Amniotic epithelial cell (primary cell): ENCODE measurements around the gene KRT77.

Experiments used
- DNase-seq: peaks from one replicate; pipeline ENCODE4 v3.0.0-alpha.2; 2010; ENCODE audit warnings: low read depth

The KRT77 gene

DNA sequence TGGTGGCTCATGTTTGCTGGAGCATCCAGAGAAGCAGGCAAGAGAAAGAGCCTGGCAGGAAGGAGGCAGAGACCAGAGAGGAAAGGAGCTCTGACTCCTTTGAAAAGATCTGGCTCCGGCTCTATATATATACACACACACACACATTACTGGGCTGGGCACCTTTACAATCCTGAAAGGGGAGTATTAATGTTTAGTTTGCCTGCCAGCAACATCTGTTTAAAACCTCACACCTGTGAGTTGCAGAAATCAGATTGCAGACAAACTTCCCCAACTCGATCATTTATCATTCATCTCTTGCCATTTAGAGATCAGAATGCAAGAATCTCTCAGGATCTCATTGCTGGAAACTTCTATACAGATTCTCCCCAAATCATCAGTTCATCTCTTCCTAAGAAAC lies at the start of gene KRT77:
TSS of gene KRT77 (minus strand) at position 101 of the 400 bp plus-strand sequence. CDS start at position 11, 90 bp downstream.
- DNase-seq, result no peak

DNA sequence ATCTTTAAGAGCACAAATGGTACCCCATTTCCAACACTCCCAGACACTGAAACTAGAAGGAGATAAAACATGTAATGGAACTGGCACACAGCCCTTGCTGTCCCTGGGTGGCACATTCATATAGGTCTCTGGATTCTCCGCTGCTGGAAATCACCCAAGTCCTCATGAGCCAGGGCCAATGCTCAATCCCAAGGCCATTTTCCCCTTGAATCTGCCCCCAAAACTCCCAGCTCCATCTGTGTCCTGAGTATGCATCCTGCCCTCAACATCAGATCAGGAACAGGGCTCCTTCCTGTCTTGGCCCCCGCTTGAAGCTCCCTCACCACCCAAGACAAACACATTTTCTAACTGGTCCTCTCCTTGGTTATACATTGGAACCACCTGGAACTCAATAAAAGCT lies 49.2 kb upstream of the KRT77 start:
- DNase-seq, result no peak

DNA sequence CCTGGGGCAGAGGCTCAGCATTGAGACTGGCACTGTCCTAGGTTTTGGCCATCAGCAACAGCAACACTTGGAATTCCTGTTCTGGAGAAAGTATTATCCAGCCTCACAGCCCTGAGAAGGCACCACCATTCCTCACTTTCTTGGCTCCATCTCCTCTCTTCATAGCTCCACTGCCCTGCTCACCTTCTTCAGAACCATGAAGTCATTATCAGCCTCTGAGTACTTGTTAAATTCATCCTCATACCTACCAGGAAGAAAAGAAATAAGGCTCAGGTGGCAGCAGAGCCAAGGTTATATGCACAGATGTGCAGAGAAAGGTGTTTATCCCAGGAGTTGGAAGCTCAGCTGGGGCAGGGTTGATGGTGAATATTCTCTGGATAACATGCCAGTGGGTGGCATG lies 48.5 kb upstream of the KRT77 start:
- no peak for DNase-seq

DNA sequence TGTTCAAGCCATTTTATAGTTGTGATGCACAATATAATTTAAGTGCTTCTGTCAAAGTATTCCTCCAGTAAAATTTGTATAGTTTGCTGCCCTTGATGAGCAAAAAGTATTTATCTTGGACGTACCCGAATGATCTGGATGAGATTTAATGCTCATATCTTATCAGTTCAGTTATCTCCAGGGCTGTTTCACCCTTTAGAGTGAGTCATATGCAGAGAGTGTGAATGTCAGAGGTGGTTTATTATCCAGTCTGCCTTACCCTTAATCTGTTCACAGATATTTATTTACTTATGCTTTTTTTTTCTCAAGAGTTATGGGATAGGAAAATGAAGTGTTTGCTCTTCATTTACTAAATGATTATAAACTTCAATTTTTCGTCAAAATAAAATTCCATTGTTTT lies 47.2 kb upstream of the KRT77 start:
- DNase-seq, result peak; percentile 7

DNA sequence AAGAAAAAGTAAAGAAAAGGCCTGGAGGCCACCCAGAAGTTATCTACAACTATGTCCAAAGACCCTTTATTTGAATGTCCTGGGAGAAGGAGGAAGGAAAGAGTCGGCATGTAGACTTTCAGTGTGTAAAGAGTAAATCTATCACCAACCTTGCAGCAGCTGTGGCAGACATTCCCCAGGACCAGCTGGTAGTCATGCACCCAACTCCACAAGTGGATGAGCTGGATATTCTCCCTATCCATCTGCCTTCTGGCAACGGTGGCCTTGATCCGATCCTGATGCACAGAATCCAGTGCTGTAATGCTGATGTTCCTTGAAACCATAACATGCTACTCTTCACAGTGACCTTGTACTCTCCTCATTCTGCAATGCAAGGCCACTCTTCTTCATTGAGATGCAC lies 46.5 kb upstream of the KRT77 start:
- no peak for DNase-seq

DNA sequence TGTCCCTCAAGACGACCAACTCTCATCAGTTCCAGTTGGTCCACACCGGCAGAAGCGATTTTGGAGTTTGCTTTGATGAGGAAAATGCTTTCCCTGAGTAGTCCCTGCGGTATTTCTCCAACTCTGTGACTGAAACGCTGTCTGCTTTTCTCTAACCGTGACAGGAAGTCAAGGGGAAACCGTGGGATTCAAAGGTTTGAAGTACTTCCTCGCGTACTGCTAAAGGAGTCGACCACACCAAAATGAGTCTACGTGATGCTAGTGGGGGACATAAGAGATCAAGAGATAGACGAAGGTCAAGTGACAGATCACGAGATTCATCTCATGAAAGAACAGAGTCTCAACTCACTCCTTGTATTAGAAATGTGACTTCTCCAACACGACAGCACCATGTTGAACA lies 45.3 kb upstream of the KRT77 start:
- no peak for DNase-seq

DNA sequence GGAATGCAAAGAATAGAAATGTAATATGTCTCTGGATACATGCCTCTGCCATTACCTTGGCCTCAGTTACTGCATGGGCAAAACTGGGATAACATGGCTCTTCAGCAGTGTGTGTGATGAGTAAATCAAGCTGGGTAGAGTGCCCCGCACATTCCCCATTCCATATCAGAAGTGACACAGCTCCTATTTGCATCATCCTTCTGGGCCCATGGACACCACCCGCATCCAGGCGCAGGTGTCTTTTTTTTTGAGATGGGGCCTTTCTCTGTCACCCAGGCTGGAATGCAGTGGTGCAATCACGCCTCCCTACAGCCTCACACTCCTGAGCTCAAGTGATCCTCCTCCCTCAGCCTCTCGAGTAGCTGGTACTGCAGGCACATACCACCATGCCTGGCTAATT lies 42.2 kb upstream of the KRT77 start:
- no peak for DNase-seq

DNA sequence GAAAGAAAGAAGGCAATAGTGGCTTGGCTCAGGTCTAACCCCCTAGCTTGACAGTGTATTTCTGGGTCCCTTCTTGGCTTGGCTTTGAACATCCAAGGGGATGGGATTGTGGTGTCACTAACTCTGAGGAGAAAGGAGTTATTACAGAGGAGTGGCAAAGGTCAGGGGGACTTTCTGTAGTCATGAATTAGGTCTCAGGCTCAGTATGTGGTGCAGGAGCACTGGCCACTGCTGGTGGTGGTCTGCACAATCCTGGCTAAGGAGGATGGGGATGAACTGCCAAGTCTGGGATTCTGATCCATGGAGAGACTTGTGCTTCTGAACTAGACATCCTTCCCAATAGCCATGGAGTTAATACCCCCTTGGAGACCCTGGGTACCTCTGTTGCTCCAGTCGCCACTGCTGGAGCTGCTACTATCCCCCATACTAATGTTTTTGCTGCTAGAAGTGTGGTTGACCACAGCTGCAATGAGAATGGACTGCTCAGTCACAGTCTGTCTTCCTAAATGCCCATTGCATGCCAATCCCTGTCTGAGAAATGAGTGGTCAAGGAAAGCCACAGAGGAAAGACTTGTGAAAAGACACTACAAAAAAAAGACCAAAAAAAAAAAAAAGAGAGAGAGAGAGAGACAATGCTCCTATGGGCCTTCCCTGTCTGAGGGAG lies 41.3 kb upstream of the KRT77 start:
- DNase-seq, result no peak

DNA sequence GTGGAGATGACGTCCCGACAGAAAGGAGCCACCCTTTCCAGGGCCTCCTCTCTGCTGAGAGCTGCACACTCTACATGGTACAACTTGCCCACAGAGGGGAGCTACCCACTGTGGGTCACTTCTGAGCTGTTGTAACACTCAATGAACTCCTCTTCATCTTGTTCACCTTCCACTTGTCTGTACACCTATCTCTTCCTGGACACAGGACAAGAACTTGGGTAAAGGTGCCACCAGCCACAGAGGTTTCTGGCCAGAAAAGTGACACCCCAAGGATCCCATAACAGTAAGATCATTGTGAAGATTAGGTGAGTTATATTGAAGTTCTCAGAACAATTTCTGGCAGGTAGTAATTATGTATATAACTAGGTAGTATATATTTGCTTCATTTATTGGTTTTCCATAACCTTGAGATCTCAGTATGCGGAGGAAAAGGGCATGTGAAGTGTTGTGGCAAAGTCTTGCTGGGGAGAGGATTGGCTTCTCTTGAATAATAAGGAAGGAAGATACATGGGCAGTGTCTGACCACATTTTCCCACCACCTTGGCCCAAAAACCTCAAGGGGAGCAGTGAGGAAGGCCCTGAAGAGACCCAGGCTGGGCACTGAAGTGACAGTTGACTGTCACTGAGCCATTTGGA lies 39.6 kb upstream of the KRT77 start:
- no peak for DNase-seq

DNA sequence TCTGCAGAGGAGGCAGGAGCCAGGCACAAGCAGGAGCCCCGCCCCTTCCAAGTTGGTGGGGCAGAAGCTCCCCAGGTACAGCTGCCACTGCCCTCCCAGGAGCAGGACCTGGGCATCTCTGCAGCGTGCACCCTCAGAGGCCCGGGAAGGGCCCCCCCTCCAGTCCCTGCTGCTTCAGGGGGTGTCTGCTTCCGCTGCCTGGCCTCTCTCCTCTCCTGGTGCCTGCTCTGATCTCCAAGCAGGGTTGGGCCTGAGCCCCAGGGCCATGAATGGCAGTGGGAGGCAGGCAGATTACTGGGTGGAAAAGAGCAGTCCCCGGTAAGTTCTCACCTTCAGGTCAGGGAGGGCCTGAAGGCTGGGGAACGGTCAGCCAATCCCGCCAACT lies 38.9 kb upstream of the KRT77 start:
- no peak for DNase-seq

DNA sequence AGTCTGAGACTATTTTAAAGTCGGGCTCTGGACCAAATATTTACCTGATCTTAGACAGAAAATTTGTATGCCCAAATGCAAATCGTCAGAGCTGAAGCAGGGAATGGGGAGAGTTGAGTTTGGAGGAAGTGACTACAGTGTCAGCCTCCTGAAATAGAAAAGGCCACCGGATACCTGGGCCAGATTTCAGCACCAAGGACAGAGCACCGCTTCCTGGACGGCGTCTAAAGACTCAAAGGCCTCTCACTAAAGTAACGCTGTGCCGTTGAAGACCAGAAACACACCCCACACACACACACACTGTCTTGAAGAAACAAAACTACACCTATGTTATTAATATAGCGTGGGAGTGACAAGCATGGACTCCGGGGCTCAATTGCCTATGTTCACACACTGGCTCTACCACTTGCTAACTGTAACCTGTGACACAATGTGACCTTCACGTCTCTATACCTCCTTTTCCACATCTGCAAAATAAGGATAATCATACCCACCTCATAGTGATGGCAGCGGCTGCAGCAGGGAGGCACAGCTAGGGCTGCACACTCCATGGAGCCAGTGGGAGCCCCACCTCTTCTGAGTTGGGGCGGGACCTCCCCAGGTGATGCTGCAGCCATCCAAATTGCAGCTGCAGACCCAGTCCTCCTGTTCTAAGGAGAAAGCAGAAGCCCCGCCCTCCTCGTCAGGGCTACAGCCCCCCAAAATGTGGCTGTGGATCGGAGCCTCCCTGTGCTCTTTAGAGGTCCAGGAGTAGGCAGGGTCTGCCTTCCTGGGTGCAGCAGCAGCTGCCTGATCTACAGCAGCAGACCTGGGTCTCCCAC lies 38.3 kb upstream of the KRT77 start:
- peak; percentile 50 for DNase-seq

DNA sequence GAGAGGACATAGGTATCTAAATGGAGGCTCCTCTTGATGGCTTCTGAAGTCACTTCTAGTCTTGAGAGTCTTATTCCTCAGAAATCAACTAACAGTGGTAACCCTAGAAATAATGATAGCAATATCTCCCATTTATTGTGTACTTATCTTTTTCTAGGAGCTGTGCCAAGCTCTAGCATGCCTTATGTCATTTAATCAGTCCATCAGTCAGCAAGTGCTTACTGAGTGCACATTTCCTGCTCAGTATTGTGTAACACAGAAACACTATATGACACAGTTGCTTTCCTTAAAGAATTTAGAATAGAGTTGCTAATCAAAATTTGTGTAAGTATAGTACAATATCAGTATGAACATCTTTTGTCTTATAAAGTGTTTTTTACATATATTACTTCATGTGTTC lies 37.3 kb upstream of the KRT77 start:
- peak; percentile 3 for DNase-seq

DNA sequence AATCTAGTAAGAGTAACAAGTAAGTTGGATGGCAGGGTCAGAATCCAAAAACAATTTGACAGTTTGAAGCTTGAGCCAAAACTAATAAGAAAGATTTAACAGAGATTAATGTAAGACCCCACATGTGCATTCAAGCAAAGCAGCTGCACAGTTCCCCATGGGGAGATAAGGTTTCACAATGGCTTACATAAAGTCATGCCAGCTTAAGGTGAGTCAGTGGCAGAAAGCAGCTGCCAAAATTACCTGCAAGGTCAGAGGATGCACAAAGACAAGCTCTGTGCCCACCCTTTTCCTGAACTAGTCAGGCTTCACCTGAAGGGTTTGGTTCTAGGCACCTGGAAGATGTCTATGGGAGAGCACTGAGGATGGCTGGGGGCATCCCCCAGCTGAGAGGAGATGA lies 36.6 kb upstream of the KRT77 start:
- DNase-seq, result no peak

DNA sequence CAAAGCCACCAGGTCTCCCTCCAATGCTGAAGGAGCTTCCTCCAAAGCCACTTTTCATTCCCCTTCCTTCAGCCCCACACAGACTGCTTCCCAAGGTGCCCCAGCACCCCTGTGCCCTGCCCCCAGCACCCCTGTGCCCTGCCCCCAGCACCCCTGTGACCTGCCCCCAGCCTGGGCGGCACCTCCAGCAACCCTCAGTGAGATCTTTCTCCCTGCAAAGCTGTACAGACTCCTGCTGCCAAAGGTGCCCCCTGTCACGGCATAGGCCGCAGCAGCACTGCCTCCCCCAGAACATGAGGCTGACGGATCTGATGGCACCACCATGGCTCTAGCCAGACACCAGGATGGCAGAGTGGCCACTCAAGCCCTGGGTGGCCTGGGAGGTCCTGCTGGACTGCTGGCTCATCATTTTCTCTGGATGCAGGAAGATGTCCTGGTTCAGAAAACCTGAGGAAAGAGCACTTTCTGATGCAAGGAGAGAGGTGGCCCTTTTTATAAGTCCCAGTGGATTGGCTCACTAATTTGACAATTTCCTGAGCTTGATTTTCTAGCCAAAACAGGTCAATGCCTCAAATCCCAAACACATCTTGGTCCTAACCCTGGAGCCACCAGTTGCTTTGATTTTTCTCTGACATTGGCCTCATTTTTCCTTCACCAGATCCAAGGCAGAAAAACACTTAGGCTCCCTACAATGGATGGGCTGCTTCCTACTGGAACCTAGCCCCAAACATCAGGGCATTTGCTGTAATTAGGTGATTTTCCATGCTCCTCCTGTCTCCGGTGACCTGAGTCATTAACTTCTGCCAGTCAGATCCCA lies 32.7 kb upstream of the KRT77 start:
- no peak for DNase-seq

DNA sequence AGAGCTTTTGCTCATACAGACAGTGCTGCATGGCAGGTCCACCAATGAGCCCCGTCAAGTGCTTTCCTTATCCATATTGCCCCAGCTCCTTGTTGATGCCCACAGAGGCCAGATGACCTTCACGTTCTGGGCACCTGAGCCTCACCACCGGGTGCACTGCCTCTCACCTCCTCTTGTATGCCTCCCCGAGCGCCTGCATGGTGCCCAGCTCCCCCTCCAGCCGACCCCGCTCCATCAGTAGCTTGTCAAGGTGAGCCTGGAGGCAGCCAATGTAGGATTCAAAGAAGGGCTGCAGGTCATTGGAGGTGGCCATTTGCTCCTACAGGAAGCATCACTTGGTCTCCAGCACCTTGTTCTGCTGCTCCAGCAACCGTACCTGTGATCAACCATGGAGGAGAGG lies 31.8 kb upstream of the KRT77 start:
- no peak for DNase-seq

DNA sequence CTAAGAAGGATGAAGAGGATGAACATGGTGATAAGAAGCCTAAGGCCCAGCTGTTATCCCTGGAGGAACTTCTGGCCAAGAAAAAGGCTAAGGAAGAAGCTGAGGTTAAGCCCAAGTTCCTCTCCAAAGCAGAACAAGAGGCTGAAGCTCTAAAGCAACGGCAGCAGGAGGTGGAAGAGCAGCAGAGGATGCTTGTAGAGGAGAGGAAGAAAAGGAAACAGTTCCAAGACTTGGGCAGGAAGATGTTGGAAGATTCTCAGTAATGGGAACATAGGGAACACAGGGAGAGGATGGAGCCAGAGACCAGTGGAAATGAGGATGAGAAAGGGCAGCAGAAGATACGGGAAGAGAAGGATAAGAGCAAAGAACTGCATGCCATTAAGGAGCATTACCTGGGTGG lies 27.5 kb upstream of the KRT77 start:
- DNase-seq, result no peak

DNA sequence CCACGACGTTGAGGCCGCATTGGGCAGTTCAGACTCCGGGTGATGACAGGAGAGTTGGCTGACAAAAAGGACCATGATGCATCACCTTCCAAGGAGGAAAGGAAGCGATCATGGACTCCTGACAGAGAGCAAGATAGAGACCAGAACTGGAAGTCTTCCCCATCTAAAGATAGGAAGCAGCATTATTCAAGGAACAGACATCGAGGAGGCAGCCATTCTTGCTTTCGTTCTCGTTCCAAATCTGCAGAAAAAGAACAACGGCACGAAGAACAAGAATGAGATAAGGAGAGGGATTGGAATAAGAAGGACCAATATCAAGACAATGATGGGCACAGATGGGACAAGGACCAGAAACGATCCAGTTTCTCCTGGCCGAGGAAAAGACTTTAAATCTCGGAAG lies 27.1 kb upstream of the KRT77 start:
- no peak for DNase-seq

DNA sequence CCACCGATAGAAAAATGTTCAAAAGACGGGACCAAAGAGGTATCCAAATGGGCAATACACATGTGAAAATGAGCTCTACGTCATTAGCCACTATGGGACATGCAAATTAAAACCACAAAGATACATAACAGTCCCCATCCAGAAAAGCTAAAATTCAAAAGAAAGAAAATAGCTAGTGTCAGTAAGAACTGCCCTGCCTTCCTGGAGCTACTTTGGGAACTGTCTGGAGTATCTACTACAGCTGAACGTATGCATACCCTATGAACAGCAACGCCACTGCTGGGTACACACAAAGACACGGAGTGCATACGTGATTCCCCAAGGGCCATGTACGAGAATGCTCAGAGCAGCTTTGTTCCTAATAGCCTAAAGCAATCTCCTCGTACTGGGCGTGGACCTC lies 25.8 kb upstream of the KRT77 start:
- DNase-seq, result no peak

DNA sequence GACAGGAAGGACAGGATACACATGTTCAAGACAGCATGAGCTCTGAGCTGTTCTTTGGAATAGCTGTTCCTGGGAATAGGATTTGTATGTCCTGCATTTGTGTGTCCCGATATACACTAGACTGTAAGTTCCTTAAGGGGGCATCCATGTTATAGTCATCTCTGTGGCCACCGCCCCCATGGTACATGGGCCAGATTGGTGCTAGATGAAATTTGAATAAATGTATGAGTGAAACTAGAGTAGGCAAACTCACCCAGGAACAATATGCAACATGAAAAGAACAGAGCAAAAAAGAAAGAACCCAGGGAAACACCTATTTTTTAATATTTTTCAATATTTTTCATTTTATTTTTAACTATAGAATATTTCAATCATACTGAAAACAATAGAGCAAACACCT lies 25.1 kb upstream of the KRT77 start:
- DNase-seq, result no peak

DNA sequence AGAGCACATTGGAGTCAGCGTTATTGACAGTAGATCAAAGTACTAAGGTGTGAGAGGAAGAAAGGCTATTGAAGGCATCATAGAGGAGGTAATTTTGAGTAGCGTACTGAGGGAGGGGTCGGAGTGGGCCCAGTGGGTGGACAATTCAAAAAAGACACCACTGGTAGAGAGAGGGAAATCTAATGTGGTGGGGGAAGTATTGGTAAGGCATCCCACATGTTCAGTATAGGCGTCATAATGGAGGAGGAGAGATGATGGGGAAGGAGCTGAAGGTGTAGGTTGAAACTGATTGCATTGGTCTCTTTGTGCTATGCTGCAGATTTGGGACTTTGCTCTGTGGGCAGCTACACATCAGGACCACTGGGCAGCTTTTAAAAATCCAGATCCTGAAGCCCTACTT lies 23.7 kb upstream of the KRT77 start:
- no peak for DNase-seq

DNA sequence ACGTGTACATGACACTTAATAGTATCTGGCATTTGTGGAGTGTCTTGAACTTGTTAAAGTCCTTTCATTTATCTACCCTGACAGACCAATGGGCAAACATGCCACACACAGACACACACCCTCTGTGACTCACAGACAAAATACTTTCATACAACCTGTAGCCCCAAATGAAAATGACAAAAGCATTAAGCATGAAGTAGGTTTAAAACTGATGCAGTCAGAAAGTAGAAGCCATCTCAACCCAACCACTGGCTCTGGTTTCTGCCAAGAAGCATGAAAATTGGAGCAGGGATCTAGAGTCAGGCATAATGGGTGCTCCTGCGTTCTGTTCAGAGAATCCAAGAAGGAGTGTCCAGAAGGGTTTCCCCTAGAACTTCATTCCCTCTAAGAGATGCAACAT lies 23.1 kb upstream of the KRT77 start:
- no peak for DNase-seq

DNA sequence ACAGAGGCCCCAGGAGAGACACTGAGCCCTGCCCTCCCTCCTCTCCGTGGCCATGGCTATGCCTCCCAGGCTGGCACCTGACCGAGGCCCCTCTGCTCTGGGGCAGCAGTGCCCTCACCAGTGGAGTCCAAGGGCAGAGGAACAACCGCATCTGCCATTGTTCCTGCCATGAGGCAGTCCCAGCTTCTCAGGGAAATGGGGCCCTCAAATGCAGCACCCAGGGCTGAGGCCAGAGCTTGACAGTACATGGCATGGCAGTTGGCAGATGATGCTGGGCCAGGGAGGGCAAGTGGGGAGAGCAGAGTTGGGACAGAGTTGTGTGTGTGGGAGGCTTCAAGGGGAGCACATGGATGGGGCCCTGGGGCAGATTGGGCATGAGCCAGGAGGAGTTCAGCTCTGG lies 21.1 kb upstream of the KRT77 start:
- DNase-seq, result no peak

DNA sequence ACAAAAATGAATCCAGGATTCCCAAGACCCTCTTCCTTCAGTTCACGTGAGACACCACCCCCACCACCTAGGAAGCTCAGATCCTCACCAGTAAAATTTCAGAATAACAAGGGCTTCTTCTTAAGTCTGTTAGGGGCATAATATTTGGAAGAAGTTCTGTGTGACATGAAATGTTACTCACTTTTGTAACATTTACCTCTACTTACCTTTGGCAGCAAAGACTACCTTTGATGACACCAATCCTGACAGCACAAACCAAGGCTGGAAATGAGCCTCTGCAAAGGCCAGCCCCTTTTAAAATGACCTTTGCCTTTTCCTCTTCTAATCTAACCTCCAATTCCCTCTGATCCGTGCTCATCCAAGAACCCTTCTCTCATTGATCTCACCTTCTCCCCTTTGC lies 19.4 kb upstream of the KRT77 start:
- DNase-seq, result no peak
